Measurements from ENCODE around the gene CPLANE2.

Gene CPLANE2

DNA sequence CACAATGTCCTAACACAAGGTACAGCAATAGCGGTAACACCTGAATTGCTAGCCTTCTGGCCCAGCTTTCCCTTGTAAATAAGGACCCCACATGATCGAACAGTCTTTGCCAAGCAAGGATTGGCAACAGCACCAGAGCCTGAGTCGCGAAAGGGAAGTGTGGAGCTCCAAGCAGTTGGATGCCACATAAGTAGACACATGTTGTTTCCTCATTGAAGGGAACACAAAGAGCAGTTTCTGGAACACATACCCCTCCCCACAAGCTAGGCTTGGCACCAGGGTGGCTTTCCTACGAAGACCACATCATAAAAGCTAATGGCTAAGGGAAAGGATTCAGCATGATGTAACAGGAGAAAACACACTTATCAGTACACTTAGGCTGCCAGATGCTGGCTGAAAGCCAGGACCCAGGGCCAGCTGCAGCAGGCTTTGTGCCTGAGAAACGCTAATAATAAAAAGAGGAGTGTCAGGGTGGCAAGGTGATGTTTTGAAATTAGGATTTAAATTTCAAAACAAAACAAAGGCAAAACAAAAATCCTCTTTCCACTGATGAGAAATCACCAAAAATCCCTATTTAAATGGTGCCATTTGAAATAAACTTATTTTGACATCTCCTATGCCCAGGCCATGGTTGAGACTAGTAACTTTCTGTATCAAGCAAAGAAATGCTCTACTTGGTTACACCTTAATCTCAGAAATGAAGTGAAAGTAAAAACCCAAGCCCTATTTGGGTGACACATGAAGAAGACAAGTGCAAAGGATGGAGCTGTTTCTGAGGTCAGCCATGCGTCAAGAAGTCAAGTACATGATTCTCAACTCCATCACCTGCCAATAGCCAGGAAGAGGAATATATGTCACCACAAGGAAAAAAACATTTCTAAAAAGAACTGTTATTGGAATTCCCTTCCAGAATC, 11.9 kb upstream of the CPLANE2 start (continued):
- TF ChIP-seq KLF7 (tag by site-specific recombination; IDR thresholded peaks at IDR 0.05; ENCODE audit: borderline replicate concordance) (no peak), REPIN1 (tag by site-specific recombination; IDR thresholded peaks at IDR 0.05; ENCODE audit: low read depth) (no peak), ZNF350 (tag by site-specific recombination; IDR thresholded peaks at IDR 0.05) (no peak), ZBTB17 (tag by site-specific recombination; IDR thresholded peaks at IDR 0.05) (peak; percentile 93), ZNF302 (tag by site-specific recombination; IDR thresholded peaks at IDR 0.05; ENCODE audit: low read depth) (no peak), ZNF514 (tag by site-specific recombination; IDR thresholded peaks at IDR 0.05) (no peak), TRIM28 (IDR thresholded peaks at IDR 0.05; ENCODE audit: borderline replicate concordance, low read length) (peak; percentile 88; the same call in 1 of the 2 replicates), ZNF610 (tag by site-specific recombination; IDR thresholded peaks at IDR 0.05; ENCODE audit: borderline replicate concordance) (0 out of 2 replicates have a peak, but pooled peaks have one; percentile 16), BCL11A (tag by site-specific recombination; IDR thresholded peaks at IDR 0.05; ENCODE audit: low read depth) (no peak), ZNF311 (tag by site-specific recombination; IDR thresholded peaks at IDR 0.05; ENCODE audit: borderline replicate concordance) (no peak), ZBTB8A (tag by site-specific recombination; IDR thresholded peaks at IDR 0.05) (peak; percentile 52; the same call in 1 of the 2 replicates), ZNF10 (tag by site-specific recombination; IDR thresholded peaks at IDR 0.05) (peak; percentile 73), GLIS2 (tag by site-specific recombination; IDR thresholded peaks at IDR 0.05) (peak; percentile 40), ZNF341 (tag by site-specific recombination; IDR thresholded peaks at IDR 0.05; ENCODE audit: low read depth) (peak; percentile 73), ZXDB (tag by site-specific recombination; IDR thresholded peaks at IDR 0.05) (peak; percentile 68), FEZF1 (tag by site-specific recombination; IDR thresholded peaks at IDR 0.05) (peak; percentile 64; the same call in 1 of the 2 replicates), ZNF623 (tag by site-specific recombination; IDR thresholded peaks at IDR 0.05) (no peak), SCRT1 (tag by site-specific recombination; IDR thresholded peaks at IDR 0.05; ENCODE audit: borderline replicate concordance) (peak; percentile 66; the same call in 1 of the 2 replicates), ZNF48 (tag by site-specific recombination; IDR thresholded peaks at IDR 0.05) (no peak)
- TF ChIP-seq, protein P1, sequence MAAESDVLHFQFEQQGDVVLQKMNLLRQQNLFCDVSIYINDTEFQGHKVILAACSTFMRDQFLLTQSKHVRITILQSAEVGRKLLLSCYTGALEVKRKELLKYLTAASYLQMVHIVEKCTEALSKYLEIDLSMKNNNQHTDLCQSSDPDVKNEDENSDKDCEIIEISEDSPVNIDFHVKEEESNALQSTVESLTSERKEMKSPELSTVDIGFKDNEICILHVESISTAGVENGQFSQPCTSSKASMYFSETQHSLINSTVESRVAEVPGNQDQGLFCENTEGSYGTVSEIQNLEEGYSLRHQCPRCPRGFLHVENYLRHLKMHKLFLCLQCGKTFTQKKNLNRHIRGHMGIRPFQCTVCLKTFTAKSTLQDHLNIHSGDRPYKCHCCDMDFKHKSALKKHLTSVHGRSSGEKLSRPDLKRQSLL (tag by site-specific recombination; IDR thresholded peaks at IDR 0.05) = no peak
- TF ChIP-seq, protein P2, sequence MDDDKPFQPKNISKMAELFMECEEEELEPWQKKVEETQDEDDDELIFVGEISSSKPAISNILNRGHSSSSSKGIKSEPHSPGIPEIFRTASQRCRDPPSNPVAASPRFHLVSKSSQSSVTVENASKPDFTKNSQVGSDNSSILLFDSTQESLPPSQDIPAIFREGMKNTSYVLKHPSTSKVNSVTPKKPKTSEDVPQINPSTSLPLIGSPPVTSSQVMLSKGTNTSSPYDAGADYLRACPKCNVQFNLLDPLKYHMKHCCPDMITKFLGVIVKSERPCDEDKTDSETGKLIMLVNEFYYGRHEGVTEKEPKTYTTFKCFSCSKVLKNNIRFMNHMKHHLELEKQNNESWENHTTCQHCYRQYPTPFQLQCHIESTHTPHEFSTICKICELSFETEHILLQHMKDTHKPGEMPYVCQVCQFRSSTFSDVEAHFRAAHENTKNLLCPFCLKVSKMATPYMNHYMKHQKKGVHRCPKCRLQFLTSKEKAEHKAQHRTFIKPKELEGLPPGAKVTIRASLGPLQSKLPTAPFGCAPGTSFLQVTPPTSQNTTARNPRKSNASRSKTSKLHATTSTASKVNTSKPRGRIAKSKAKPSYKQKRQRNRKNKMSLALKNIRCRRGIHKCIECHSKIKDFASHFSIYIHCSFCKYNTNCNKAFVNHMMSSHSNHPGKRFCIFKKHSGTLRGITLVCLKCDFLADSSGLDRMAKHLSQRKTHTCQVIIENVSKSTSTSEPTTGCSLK (tag by site-specific recombination; IDR thresholded peaks at IDR 0.05) = no peak
- TF ChIP-seq, protein P3, sequence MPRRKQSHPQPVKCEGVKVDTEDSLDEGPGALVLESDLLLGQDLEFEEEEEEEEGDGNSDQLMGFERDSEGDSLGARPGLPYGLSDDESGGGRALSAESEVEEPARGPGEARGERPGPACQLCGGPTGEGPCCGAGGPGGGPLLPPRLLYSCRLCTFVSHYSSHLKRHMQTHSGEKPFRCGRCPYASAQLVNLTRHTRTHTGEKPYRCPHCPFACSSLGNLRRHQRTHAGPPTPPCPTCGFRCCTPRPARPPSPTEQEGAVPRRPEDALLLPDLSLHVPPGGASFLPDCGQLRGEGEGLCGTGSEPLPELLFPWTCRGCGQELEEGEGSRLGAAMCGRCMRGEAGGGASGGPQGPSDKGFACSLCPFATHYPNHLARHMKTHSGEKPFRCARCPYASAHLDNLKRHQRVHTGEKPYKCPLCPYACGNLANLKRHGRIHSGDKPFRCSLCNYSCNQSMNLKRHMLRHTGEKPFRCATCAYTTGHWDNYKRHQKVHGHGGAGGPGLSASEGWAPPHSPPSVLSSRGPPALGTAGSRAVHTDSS (tag by site-specific recombination; IDR thresholded peaks at IDR 0.05) = no peak
- TF ChIP-seq, protein P4, sequence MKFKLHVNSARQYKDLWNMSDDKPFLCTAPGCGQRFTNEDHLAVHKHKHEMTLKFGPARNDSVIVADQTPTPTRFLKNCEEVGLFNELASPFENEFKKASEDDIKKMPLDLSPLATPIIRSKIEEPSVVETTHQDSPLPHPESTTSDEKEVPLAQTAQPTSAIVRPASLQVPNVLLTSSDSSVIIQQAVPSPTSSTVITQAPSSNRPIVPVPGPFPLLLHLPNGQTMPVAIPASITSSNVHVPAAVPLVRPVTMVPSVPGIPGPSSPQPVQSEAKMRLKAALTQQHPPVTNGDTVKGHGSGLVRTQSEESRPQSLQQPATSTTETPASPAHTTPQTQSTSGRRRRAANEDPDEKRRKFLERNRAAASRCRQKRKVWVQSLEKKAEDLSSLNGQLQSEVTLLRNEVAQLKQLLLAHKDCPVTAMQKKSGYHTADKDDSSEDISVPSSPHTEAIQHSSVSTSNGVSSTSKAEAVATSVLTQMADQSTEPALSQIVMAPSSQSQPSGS (tag by site-specific recombination; IDR thresholded peaks at IDR 0.05; ENCODE audit: low read depth) = 0 out of 2 replicates have a peak, but pooled peaks have one; percentile 33
- TF ChIP-seq, protein P5, sequence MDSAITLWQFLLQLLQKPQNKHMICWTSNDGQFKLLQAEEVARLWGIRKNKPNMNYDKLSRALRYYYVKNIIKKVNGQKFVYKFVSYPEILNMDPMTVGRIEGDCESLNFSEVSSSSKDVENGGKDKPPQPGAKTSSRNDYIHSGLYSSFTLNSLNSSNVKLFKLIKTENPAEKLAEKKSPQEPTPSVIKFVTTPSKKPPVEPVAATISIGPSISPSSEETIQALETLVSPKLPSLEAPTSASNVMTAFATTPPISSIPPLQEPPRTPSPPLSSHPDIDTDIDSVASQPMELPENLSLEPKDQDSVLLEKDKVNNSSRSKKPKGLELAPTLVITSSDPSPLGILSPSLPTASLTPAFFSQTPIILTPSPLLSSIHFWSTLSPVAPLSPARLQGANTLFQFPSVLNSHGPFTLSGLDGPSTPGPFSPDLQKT (IDR thresholded peaks at IDR 0.05; ENCODE audit: borderline replicate concordance, low read depth, low read length) = no peak
- TF ChIP-seq, protein P6, sequence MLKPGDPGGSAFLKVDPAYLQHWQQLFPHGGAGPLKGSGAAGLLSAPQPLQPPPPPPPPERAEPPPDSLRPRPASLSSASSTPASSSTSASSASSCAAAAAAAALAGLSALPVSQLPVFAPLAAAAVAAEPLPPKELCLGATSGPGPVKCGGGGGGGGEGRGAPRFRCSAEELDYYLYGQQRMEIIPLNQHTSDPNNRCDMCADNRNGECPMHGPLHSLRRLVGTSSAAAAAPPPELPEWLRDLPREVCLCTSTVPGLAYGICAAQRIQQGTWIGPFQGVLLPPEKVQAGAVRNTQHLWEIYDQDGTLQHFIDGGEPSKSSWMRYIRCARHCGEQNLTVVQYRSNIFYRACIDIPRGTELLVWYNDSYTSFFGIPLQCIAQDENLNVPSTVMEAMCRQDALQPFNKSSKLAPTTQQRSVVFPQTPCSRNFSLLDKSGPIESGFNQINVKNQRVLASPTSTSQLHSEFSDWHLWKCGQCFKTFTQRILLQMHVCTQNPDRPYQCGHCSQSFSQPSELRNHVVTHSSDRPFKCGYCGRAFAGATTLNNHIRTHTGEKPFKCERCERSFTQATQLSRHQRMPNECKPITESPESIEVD (tag by site-specific recombination; IDR thresholded peaks at IDR 0.05) = peak; percentile 69; the same call in 1 of the 2 replicates
- TF ChIP-seq, protein P7, sequence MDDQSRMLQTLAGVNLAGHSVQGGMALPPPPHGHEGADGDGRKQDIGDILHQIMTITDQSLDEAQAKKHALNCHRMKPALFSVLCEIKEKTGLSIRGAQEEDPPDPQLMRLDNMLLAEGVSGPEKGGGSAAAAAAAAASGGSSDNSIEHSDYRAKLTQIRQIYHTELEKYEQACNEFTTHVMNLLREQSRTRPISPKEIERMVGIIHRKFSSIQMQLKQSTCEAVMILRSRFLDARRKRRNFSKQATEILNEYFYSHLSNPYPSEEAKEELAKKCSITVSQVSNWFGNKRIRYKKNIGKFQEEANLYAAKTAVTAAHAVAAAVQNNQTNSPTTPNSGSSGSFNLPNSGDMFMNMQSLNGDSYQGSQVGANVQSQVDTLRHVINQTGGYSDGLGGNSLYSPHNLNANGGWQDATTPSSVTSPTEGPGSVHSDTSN (CRISPR knock-in tag; IDR thresholded peaks at IDR 0.05) = no peak
- TF ChIP-seq, protein P8, sequence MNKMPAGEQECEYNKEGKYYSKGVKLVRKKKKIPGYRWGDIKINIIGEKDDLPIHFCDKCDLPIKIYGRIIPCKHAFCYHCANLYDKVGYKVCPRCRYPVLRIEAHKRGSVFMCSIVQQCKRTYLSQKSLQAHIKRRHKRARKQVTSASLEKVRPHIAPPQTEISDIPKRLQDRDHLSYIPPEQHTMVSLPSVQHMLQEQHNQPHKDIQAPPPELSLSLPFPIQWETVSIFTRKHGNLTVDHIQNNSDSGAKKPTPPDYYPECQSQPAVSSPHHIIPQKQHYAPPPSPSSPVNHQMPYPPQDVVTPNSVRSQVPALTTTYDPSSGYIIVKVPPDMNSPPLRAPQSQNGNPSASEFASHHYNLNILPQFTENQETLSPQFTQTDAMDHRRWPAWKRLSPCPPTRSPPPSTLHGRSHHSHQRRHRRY (tag by site-specific recombination; IDR thresholded peaks at IDR 0.05) = no peak
